ENCODE measurements around the gene DNASE1L3.

DNASE1L3 gene

GRCh38 chr3:58198804-58199203 lies 12.0 kb downstream of the DNASE1L3 start:
- no peak for DNase-seq

GRCh38 chr3:58198362-58198761 lies 12.4 kb downstream of the DNASE1L3 start:
- no peak for DNase-seq

GRCh38 chr3:58197588-58197987 lies 13.2 kb downstream of the DNASE1L3 start:
- DNase-seq: no peak

- DNase-seq: no peak
These were observed 16.9 kb downstream of the DNASE1L3 start for GRCh38 chr3:58193682-58194407.

GRCh38 chr3:58192069-58192468 lies 18.7 kb downstream of the DNASE1L3 start:
- no peak for DNase-seq

- no peak for DNase-seq
These were observed 19.3 kb downstream of the DNASE1L3 start for GRCh38 chr3:58191361-58191991.

GRCh38 chr3:58190882-58191281 lies 19.9 kb downstream of the DNASE1L3 start:
- no peak for DNase-seq

GRCh38 chr3:58190291-58190690 lies 20.5 kb downstream of the DNASE1L3 start:
- no peak for DNase-seq

GRCh38 chr3:58189691-58190090 lies 21.1 kb downstream of the DNASE1L3 start:
- DNase-seq: no peak

- DNase-seq: no peak
These were observed 21.8 kb downstream of the DNASE1L3 start for GRCh38 chr3:58188921-58189451.

- no peak for DNase-seq
These were observed 22.6 kb downstream of the DNASE1L3 start for GRCh38 chr3:58188173-58188564.

- no peak for DNase-seq
These were observed 25.8 kb downstream of the DNASE1L3 start for GRCh38 chr3:58184982-58185360.

GRCh38 chr3:58184309-58184981 lies 26.3 kb downstream of the DNASE1L3 start:
- no peak for DNase-seq

GRCh38 chr3:58183891-58184290 lies 26.9 kb downstream of the DNASE1L3 start:
- no peak for DNase-seq

GRCh38 chr3:58183221-58183620 lies 27.6 kb downstream of the DNASE1L3 start:
- no peak for DNase-seq

- no peak for DNase-seq
These were observed 29.7 kb downstream of the DNASE1L3 start for GRCh38 chr3:58180940-58181587.

GRCh38 chr3:58180099-58180880 lies 30.5 kb downstream of the DNASE1L3 start:
- DNase-seq: no peak

GRCh38 chr3:58179235-58180098 lies 31.3 kb downstream of the DNASE1L3 start:
- no peak for DNase-seq

GRCh38 chr3:58178528-58179234 lies 32.1 kb downstream of the DNASE1L3 start:
- no peak for DNase-seq

GRCh38 chr3:58177747-58178527 lies 32.8 kb downstream of the DNASE1L3 start:
- no peak for DNase-seq

All from NCI-H2029 treated with DMSO at 0.1 percent for 48 hours (cell line).